ENCODE results near the gene TBC1D22A. TPM values are rescaled to one million over a fixed set of nuclear protein-coding genes. Genes with fewer than 3 reads are reported as not detected.
"Not testable (repeated sequence)": the region's sequence is repeated elsewhere in the genome, so short reads cannot be mapped to it uniquely, and the experiment has no call there.

The TBC1D22A gene
- total RNA-seq, 1 experiment from 2014 or later, result 26.0 TPM

- Mint-ChIP-seq H3K9me3 (ENCODE audit: unreplicated experiment) (no peaks in the 10 kb centered on the region), H3K4me1 (ENCODE audit: insufficient read depth, unreplicated experiment) (no peaks in the 10 kb centered on the region), H3K36me3 (ENCODE audit: insufficient read depth, unreplicated experiment) (peaks cover 1% of the 10 kb centered on the region), H3K4me3 (ENCODE audit: unreplicated experiment) (no peak overlapping the region), H3K27me3 (ENCODE audit: insufficient read depth, unreplicated experiment) (no peaks in the 10 kb centered on the region), H3K27ac (ENCODE audit: low read depth, unreplicated experiment) (no peak overlapping the region)
- ChIA-PET POLR2A (no interaction called here), CTCF (no interaction called here)
- TF ChIP-seq, protein P1, sequence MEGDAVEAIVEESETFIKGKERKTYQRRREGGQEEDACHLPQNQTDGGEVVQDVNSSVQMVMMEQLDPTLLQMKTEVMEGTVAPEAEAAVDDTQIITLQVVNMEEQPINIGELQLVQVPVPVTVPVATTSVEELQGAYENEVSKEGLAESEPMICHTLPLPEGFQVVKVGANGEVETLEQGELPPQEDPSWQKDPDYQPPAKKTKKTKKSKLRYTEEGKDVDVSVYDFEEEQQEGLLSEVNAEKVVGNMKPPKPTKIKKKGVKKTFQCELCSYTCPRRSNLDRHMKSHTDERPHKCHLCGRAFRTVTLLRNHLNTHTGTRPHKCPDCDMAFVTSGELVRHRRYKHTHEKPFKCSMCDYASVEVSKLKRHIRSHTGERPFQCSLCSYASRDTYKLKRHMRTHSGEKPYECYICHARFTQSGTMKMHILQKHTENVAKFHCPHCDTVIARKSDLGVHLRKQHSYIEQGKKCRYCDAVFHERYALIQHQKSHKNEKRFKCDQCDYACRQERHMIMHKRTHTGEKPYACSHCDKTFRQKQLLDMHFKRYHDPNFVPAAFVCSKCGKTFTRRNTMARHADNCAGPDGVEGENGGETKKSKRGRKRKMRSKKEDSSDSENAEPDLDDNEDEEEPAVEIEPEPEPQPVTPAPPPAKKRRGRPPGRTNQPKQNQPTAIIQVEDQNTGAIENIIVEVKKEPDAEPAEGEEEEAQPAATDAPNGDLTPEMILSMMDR (IDR thresholded peaks at IDR 0.05; ENCODE audit: unreplicated experiment), result no peak
- no TSS peak for BruUV-seq (replicated peaks)
- intact Hi-C loops (cut with micrococcal nuclease), result no loop called here
- DNase-seq (ENCODE audit: unreplicated experiment), result no peak
Measured at GRCh38 chr22:47168441-47168840, 406.0 kb downstream of the TBC1D22A start.

DNA sequence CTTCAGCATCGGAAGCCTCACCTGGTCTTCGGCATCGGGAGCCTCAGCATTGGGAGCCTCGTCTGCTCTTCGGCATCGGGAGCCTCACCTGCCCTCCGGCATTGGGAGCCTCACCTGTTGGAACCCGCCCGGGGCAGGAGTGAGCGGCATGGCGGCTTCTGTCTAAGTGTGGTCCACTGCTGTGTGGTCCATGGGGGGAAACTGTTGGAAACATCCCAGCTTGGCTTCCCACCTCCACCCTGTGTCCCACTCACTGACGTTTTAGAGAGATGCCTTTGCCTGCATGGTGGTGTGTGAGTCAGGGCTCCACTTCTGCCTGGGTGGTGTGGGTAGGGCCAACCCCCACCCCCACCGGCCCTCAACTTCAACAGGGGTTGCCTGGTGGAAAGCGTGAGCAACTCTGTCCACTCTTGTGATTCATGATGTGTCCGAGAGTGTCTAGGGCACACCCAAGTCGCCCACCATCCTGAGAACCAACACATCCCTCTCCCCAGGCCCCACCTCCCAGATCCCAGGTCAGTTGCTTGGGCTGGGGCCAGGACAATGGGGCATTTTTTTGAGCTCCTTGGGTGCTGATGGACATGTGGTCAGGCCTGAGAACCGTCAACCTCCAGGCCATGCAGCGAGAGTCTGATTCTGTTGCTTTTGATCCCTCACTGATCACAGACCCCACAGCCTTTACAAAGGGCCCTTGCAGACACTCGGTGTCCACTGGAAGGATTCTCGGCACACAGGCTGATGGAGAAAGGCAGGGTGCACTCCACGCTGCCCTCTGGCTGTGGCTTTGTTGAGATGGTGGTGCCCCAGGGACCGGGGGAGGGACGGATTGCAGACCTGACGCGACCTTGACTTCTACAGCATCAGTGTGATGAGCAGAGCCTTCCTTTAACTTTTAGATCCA lies 406.7 kb downstream of the TBC1D22A start:
- Mint-ChIP-seq H3K4me3 (ENCODE audit: unreplicated experiment) (no peak overlapping the region), H3K27ac (ENCODE audit: low read depth, unreplicated experiment) (no peak overlapping the region), H3K9me3 (ENCODE audit: unreplicated experiment) (no peaks in the 10 kb centered on the region), H3K36me3 (ENCODE audit: insufficient read depth, unreplicated experiment) (no peaks in the 10 kb centered on the region), H3K27me3 (ENCODE audit: insufficient read depth, unreplicated experiment) (no peaks in the 10 kb centered on the region), H3K4me1 (ENCODE audit: insufficient read depth, unreplicated experiment) (no peaks in the 10 kb centered on the region)
- no peak for DNase-seq (ENCODE audit: unreplicated experiment)
- intact Hi-C loops (cut with micrococcal nuclease), result no loop called here
- TF ChIP-seq, protein P1 (IDR thresholded peaks at IDR 0.05; ENCODE audit: unreplicated experiment), result peak; percentile 18
- ChIA-PET POLR2A (no interaction called here), CTCF (interaction anchor here (0.9 kb wide), 1 partner anchor 55 kb away, joined by 4 read pairs; no protein-coding TSS in a partner anchor)
- no TSS peak for BruUV-seq (replicated peaks)

- H3K4me3 Mint-ChIP-seq (ENCODE audit: unreplicated experiment), result no peak overlapping the region
- no peaks in the 10 kb centered on the region for H3K36me3 Mint-ChIP-seq (ENCODE audit: insufficient read depth, unreplicated experiment)
- H3K27me3 Mint-ChIP-seq (ENCODE audit: insufficient read depth, unreplicated experiment), result no peaks in the 10 kb centered on the region
- POLR2A ChIA-PET, result no interaction called here
- no TSS peak for BruUV-seq (replicated peaks)
- intact Hi-C loops (cut with micrococcal nuclease), result no loop called here
- no peaks in the 10 kb centered on the region for H3K9me3 Mint-ChIP-seq (ENCODE audit: unreplicated experiment)
- TF ChIP-seq, protein P1 (IDR thresholded peaks at IDR 0.05; ENCODE audit: unreplicated experiment), result no peak
- no peak for DNase-seq (ENCODE audit: unreplicated experiment)
- H3K27ac Mint-ChIP-seq (ENCODE audit: low read depth, unreplicated experiment), result no peak overlapping the region
- no peaks in the 10 kb centered on the region for H3K4me1 Mint-ChIP-seq (ENCODE audit: insufficient read depth, unreplicated experiment)
- CTCF ChIA-PET, result interaction anchor here (0.9 kb wide), 1 partner anchor 56 kb away, joined by 4 read pairs; no protein-coding TSS in a partner anchor
Measured at GRCh38 chr22:47169801-47170140, 407.3 kb downstream of the TBC1D22A start.

DNA sequence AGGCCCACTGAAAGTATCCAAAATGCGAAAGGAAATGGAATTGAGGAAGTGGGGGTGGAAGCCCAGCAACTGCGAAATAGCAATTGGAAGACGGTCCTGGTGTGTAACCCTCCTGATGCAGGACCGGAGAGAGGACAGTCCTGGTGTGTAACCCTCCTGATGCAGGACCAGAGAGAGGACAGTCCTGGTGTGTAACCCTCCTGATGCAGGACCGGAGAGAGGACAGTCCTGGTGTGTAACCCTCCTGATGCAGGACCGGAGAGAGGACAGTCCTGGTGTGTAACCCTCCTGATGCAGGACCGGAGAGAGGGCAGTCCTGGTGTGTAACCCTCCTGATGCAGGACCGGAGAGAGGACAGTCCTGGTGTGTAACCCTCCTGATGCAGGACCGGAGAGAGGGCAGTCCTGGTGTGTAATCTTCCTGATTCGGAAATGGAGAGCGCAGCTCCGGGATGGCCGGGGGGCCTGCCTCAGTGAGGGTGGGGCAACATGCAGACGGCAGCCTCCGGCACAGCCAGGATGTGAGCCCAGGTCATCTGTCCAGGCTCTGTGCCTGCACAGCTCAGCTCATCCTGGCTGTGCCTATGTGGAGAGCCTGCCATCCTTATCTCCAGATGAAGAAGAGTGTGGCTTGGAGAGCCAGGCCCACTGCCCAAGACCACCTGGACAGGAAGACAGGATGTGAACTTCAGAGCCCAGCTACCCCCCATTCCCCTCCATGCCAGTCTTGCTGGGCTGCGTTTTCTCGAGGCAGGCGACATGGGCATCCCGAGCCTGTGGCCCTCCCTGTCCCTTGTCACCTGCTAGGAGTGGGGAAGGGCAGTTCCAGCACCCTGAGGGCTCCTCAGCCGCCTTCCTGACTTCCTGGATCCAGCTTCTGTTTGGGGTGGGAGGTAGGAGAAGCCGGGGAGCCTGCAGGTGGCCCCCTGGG lies 408.3 kb downstream of the TBC1D22A start:
- H3K36me3 Mint-ChIP-seq (ENCODE audit: insufficient read depth, unreplicated experiment); H3K4me1 Mint-ChIP-seq (ENCODE audit: insufficient read depth, unreplicated experiment); H3K27ac Mint-ChIP-seq (ENCODE audit: low read depth, unreplicated experiment); H3K9me3 Mint-ChIP-seq (ENCODE audit: unreplicated experiment); DNase-seq (ENCODE audit: unreplicated experiment); BruUV-seq (replicated peaks); H3K27me3 Mint-ChIP-seq (ENCODE audit: insufficient read depth, unreplicated experiment); H3K4me3 Mint-ChIP-seq (ENCODE audit: unreplicated experiment); intact Hi-C loops (cut with micrococcal nuclease): not testable (repeated sequence)
- ChIA-PET POLR2A (interaction anchor here (0.6 kb wide), 1 partner anchor 9 kb away, joined by 3 read pairs; no protein-coding TSS in a partner anchor), CTCF (interaction anchor here (1.1 kb wide), 1 partner anchor 372 kb away, joined by 3 read pairs; no protein-coding TSS in a partner anchor)
